ENCODE data around the gene FGF14.

The FGF14 gene

GRCh38 chr13:101967216-101967615 lies 434.6 kb downstream of the FGF14 start:
- DNase-seq = no peak

DNA sequence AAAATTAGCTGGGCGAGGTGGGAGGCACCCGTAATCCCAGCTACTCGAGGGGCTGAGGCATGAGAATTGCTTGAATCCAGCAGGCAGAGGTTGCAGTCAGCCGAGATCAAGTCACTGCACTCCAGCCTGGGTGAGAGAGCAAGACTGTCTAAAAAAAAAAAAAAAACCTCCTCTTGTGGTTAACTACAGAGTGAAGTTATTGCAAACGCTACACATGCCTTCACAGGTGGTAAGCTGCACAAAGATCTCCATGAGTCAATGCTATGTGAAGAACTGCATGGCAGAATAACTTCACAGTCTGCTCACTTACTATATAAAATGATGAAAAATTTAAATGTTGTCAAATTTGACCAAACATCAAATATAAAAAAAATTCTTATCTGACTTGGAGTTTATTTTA lies 436.8 kb downstream of the FGF14 start:
- DNase-seq = no peak

- DNase-seq = no peak
These were observed 442.8 kb downstream of the FGF14 start for GRCh38 chr13:101959016-101959415.

DNA sequence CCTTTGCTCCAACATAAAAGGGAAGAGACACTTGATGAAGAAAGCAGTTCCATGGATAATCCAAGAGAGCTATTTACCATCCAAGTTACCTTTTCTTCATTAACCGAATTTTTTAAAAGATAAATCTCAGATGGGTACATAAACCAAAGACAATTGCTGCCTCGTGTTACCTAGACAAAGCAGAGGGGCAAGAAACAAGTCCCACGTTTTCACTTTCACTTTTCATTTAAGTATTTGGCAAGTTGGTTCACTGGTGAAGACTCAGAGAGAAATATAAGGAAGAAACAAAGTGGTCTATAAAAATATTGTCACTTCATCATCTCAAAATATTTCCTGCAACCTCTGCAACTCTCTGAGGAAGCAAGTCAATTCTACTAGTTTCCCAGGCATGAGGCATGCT lies 446.1 kb downstream of the FGF14 start:
- DNase-seq = no peak

- DNase-seq = no peak
These were observed 450.7 kb downstream of the FGF14 start for GRCh38 chr13:101951114-101951513.

- DNase-seq = no peak
These were observed 452.2 kb downstream of the FGF14 start for GRCh38 chr13:101949681-101950080.

DNA sequence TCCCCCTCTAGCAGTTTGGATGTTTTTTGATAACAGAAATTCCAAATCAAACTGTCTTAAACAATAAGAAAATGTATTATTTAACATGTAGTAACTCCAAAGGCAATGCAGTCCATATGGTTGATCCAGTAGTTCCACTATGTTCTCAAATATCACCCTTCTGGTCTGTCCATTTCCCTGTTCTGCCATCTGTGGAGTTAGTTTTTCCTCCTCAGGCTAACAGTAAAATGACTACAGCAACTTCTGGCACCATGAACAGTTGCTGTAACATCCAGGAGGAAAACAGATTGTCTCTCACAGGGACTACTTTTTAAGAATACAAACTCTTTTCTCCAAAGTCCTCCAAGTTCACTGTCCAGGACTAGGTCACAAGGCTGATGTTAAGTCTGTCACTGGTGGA lies 455.4 kb downstream of the FGF14 start:
- no peak for DNase-seq

DNA sequence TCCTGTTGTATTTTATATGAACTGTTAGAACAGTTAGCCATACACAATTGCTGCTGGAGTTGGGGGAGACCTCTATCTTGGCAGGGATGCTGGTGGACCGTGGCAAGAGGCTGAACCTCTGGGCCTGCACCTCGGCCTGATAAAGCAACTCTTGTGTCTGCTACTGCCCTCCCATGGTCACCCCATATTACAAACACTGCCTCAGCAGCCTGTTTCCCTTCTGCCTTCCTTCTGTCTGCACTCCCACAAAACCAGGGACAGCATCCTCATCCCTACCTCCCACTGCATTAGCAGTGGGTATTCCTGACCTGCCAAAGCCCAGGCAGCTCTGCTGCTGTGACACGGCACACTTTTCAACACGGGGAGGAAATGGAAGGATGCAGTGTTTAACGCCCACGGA lies 456.4 kb downstream of the FGF14 start:
- DNase-seq = no peak

DNA sequence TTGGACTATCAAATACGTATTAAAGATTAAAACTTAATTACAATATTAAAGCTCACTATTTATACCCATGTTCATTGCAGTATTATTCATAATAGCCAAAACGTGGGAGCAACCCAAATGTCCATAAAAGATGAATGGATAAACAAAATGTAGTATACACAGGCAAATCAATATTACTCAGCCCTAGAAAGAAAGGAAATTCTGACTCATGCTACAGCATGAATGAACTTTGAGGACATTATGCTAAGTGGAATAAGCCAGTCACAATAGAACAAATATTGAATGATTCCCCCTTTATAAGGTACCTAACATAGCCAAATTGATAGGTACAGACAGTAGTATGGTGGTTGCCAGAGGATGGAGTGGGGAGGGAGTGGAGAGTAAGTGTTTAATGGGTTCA lies 457.3 kb downstream of the FGF14 start:
- no peak for DNase-seq

DNA sequence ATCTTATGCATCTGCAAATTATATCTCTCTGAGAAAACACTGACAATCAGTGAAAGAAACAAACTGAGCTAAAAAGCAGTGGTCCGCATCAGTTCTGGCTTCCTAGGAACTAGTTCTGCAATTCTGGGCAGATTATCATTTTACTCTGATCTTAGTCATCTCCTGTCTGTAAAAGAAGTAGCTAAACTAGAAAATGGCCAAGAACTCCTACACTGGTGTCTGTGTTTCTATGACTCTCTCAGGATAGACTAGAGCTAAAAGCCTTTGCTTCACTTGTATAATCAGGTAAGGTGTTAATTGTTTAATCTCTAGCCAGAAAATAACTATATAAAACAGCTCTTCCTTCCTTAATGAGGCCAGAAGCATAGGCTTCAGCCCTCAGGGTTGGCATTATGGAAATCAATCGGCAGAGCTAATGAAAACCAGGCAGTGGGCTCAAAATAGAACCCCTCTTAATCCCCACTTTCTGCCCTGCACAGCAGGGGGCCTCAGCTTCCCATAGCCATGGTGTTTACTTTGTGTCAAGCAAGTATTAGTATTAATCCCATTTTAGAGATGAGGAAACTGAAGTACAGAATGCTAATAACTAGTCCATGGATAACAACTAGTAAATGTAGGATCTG lies 459.2 kb downstream of the FGF14 start:
- DNase-seq = no peak

- no peak for DNase-seq
These were observed 459.8 kb downstream of the FGF14 start for GRCh38 chr13:101942038-101942437.

- no peak for DNase-seq
These were observed 460.6 kb downstream of the FGF14 start for GRCh38 chr13:101941095-101941783.

- DNase-seq = no peak
These were observed 462.5 kb downstream of the FGF14 start for GRCh38 chr13:101939370-101939769.

DNA sequence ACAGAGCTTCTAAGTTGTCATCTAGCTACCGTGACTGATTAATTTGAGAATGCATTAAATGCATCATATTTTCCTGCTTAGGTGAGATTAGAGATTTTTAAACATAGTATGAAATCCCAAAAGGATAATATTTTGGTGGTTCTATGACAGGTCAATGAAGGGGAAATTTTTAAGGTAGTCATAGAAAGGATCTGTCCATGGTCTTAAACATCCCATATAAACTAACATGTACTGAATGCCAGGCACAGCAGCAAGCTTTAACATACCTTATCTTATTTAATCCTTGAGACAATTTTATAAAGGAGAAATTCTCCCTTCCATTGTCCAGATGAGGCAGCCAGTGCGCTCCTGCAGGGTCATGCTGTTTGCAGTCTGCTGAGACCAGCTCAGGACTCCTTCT lies 466.0 kb downstream of the FGF14 start:
- no peak for DNase-seq

GRCh38 chr13:101931186-101931585 lies 470.7 kb downstream of the FGF14 start:
- no peak for DNase-seq

DNA sequence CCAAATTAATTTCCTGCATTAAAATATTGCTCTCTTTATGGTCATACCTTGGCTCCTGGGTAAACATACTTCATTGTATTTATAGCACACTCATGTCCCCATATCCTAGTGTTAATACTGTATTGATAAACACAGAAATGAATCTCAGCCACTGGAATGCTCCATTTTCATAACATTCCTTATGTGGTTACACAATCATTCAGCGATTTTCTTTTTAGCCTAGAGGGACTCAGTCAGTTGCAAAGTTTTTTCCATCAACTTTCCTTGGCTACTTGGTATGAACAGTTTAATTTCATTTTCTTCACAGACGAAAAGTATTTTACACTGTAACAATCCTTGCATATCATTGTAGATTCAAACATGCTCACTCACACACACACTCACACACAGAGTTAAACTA lies 471.5 kb downstream of the FGF14 start:
- DNase-seq = no peak

GRCh38 chr13:101925731-101926130 lies 476.1 kb downstream of the FGF14 start:
- no peak for DNase-seq

DNA sequence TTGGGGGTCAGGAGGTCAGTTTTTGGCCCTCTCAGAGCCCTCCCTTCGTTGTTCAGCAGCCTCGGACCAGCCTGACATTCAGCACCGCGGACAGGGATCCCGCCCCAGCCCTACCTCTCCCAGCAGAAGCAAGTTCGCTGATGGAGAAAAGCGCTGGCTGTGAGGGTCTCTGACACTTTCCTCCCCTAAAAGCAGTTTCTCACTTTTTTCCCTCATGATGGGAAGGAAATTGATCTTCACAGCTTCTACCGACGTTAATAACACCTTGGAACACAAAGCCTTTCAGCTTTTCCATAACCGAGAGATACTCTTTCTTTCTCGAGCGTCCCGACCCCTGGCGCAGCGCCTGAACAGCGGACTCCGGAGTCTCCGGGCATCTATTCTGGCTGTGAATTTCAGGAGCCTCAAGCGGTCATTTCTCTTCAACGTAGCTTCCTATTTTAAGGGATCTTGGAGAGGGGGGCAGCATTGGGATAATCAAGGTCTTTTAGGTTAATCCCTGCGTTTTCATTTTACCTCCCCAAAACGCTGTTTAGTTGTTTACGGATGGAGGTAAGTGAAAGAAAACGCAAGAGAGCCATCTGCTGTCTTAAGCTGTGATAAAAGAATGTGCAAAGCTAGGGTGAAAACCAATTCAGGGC lies 482.2 kb downstream of the FGF14 start:
- no peak for DNase-seq

GRCh38 chr13:101917833-101918661 lies 483.8 kb downstream of the FGF14 start:
- no peak for DNase-seq

GRCh38 chr13:101917475-101917810 lies 484.4 kb downstream of the FGF14 start:
- DNase-seq = no peak

- no peak for DNase-seq
These were observed 484.9 kb downstream of the FGF14 start for GRCh38 chr13:101916775-101917474.

DNA sequence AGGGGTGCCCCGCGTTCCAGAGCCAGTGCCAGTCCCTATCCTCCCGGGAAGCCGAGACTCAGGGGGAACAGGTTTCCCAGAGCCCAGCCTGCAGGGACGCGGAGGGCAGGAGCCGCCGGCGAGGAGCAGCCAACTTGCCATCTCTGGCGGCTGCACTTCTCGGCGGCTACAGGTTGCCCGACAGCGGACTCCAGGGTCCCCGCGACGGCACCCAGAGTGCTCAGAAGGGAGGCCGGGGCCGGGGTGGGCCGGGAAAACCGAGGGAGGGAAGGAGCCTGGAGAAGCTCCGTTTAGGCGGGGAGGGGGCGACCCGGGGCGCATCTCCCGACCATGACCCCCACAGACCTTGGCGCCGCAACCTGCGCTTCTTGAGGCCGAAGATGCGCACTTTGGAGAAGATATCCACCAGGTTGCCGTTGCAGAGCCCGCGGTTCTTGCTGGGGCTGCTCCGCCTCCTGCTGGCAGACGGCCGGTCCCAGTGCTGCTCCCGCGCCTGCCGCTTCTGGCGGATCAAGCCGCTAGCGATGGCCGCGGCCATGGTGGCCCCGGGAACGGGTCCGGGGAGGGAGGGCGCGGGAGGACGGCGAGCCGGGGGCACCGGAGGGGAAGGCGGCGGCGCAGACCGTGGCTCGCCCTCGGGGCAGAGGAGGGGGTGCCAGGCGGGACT lies 485.6 kb downstream of the FGF14 start:
- no peak for DNase-seq

DNA sequence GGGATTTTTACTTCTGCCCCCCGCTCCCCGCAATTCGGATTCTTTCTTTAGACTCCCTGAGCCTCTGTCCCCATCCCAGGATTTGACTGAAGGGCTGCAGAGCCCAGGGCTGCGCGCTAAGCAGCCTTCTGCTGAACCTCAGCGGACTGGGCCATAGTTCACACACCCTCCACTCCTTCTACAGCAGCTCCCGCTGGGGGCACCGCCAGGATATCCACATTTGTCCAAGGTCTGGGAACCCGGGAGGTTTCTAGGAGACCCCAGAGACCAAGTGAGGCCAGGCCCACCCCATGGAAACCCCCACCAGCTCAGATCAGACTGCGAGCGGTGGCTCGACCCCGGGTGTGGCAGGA lies 486.1 kb downstream of the FGF14 start:
- no peak for DNase-seq

All from inflammatory macrophage treated with lipopolysaccharide for 1 hour (primary cell).